A549 (cell line): ENCODE measurements around the gene PPFIA2. TPM values are rescaled to one million over a fixed set of nuclear protein-coding genes. Genes with fewer than 3 reads are reported as not detected.

Experiments
- ATAC-seq, 2 experiments: fragments of 200-7000 bp in 1 of 2; fragments of >200 bp in 1 of 2; cut with Nextera tagmentation in 1 of 2; cut with Tn5 transposase in 1 of 2; 3 replicates each; pipeline versions ENCODE4 v1.8.0 to v1.9.1; 2018 to 2020; ENCODE audit warnings: mild to moderate bottlenecking in 1 of 2, moderate library complexity in 1 of 2
- CTCF ChIA-PET: fragments of 300-600 bp; sonication (Branson Sonifier 250); formaldehyde crosslinking; extraction: SDS; loops from one replicate; lab custom pipeline; 2021; ENCODE audit warnings: antibody characterized with exemption, inconsistent platforms; lab: Yijun Ruan, JAX
- POLR2A ChIA-PET: fragments of 350-600 bp; formaldehyde crosslinking; extraction: SDS; loops from one replicate; lab custom pipeline; 2021; ENCODE audit warnings: antibody characterized with exemption, inconsistent platforms; lab: Yijun Ruan, JAX
- DNase-seq, 2 experiments: peaks; one replicate each; pipeline versions ENCODE4 v3.0.0 to v3.0.0-alpha.2; 2011 to 2016; ENCODE audit warnings: low read depth in 1 of 2, low spot score in 1 of 2
- FAIRE-seq: peaks from 2 replicates; lab custom pipeline; 2011; peaks lifted over from hg19 to GRCh38; lab: Jason Lieb, UNC
- H3K27ac ChIP-seq, 2 experiments: fragments of >200 bp; sonication (Bioruptor Twin); formaldehyde crosslinking; 3 replicates each; pipeline ENCODE4 v1.5.1; 2016 to 2017
- H3K4me1 ChIP-seq: fragments of >200 bp; sonication (Bioruptor Twin); formaldehyde crosslinking; 3 replicates; pipeline ENCODE4 v1.6.1; 2016
- H3K4me2 ChIP-seq: fragments of >200 bp; sonication (Bioruptor Twin); formaldehyde crosslinking; 3 replicates; pipeline ENCODE4 v1.6.1; 2016
- H3K4me3 ChIP-seq: fragments of >200 bp; sonication (Bioruptor Twin); formaldehyde crosslinking; 3 replicates; pipeline ENCODE4 v1.5.1; 2016
- H3K9me3 ChIP-seq: fragments of >200 bp; sonication (Bioruptor Twin); formaldehyde crosslinking; 3 replicates; pipeline ENCODE4 v1.6.1; 2016
- CHD2 ChIP-seq: fragments of 150-350 bp; IDR thresholded peaks from 2 replicates; pipeline ENCODE4 v1.6.1; 2014; ENCODE audit warnings: low read length; ENCODE audit not compliant: partially characterized antibody
- CTCF ChIP-seq: fragments of >200 bp; sonication (Bioruptor Twin); formaldehyde crosslinking; IDR thresholded peaks from 3 replicates; pipeline ENCODE4 v1.5.1; 2016
- FOSL2 ChIP-seq, 2 experiments: fragments of 450-650 bp in 1 of 2; fragments of >200 bp in 1 of 2; sonication (Bioruptor Twin) in 1 of 2; formaldehyde crosslinking; IDR thresholded peaks; 2 replicates each; pipeline versions ENCODE4 v1.5.0 to v1.6.1; 2016 to 2020; ENCODE audit warnings: mild to moderate bottlenecking in 1 of 2, moderate library complexity in 1 of 2
- FOXS1 ChIP-seq: fragments of 250-450 bp; sonication (Bioruptor Pico); IDR thresholded peaks from 2 replicates; pipeline ENCODE4 v1.5.0; 2020; ENCODE audit warnings: mild to moderate bottlenecking, moderate library complexity
- GATA3 ChIP-seq: IDR thresholded peaks from 2 replicates; pipeline ENCODE4 v1.6.1; 2012; ENCODE audit warnings: borderline replicate concordance
- HEYL ChIP-seq: fragments of 250-450 bp; sonication (Bioruptor Pico); IDR thresholded peaks from 2 replicates; pipeline ENCODE4 v1.8.0; 2021; ENCODE audit warnings: mild to moderate bottlenecking, moderate library complexity
- JUN ChIP-seq, 2 experiments: fragments of >200 bp; sonication (Bioruptor Twin); formaldehyde crosslinking; IDR thresholded peaks; 2 replicates in 1 of 2; 3 replicates in 1 of 2; pipeline ENCODE4 v1.6.1; 2016 to 2017
- KDM1A ChIP-seq: fragments of 200-600 bp; sonication (generic); IDR thresholded peaks from 2 replicates; pipeline ENCODE4 v1.6.1; 2016; ENCODE audit warnings: low read depth, mild to moderate bottlenecking
- KDM5A ChIP-seq: fragments of 200-600 bp; sonication (generic); IDR thresholded peaks from 2 replicates; pipeline ENCODE4 v1.6.1; 2016; ENCODE audit warnings: antibody characterized with exemption, mild to moderate bottlenecking
- MAZ ChIP-seq: fragments of 150-350 bp; IDR thresholded peaks from 2 replicates; pipeline ENCODE4 v1.6.1; 2014; ENCODE audit warnings: antibody characterized with exemption, low read depth, low read length, borderline replicate concordance
- NR3C1 ChIP-seq: fragments of >200 bp; sonication (Bioruptor Twin); formaldehyde crosslinking; IDR thresholded peaks from 3 replicates; pipeline ENCODE4 v1.6.1; 2017
- RAD21 ChIP-seq, 2 experiments: fragments of >200 bp in 1 of 2; sonication (Bioruptor Twin) in 1 of 2; formaldehyde crosslinking in 1 of 2; IDR thresholded peaks in 1 of 2; conservative IDR thresholded peaks in 1 of 2; 2 replicates in 1 of 2; 3 replicates in 1 of 2; pipeline ENCODE4 v1.6.1; 2012 to 2018; ENCODE audit warnings: inconsistent platforms in 1 of 2
- REST ChIP-seq: fragments of 200-600 bp; sonication (generic); IDR thresholded peaks from 2 replicates; pipeline ENCODE4 v1.6.1; 2016; ENCODE audit warnings: antibody characterized with exemption, mild to moderate bottlenecking, moderate library complexity
- TP53 ChIP-seq: fragments of 250-450 bp; sonication (Bioruptor Pico); IDR thresholded peaks from 2 replicates; pipeline ENCODE4 v1.5.0; 2021; ENCODE audit warnings: mild to moderate bottlenecking, moderate library complexity
- WGBS: methylation state at CpG from one replicate; pipeline ENCODE4 v1.1.6; 2017; ENCODE audit errors: missing lambda C conversion rate; 5-methylcytosine and 5-hydroxymethylcytosine counted together
- polyA plus RNA-seq, 4 experiments: library from polyadenylated mRNA; depleted of rRNA in 3 of 4; stranded (reverse); fragments of >200 nt; fragmentation: RNase III in 1 of 4; extraction: RNeasy Plus Mini Kit Qiagen cat#74134 plus additional on column Dnase treatment in 1 of 4; gene quantifications; 2 replicates in 3 of 4; 3 replicates in 1 of 4; pipeline ENCODE4 v1.2.3, GENCODE V29; 2011 to 2017

Gene PPFIA2
- polyA plus RNA-seq, 2 of the 4 experiments (the other 2 are of a cell fraction): not detected

- Histone ChIP-seq H3K27ac (no peak overlapping the region), H3K4me2 (no peak overlapping the region), H3K9me3 (no peaks in the 10 kb centered on the region), H3K4me3 (no peak overlapping the region), H3K4me1 (no peaks in the 10 kb centered on the region)
- no peak for ATAC-seq
- DNase-seq: no peak
- WGBS: 58% methylated on average over 9 of the region's 9 CpGs
- FAIRE-seq: no peak
- no peak for TF ChIP-seq RAD21 (conservative IDR thresholded peaks at IDR 0.05 in 1 of 2, IDR thresholded peaks at IDR 0.05 in 1 of 2)
- TF ChIP-seq FOXS1 (CRISPR knock-in tag): no peak
- TF ChIP-seq MAZ: no peak
- TF ChIP-seq TP53: no peak
- no peak for TF ChIP-seq KDM5A
- no peak for TF ChIP-seq KDM1A
- no peak for TF ChIP-seq HEYL (CRISPR knock-in tag)
- TF ChIP-seq NR3C1: no peak
- TF ChIP-seq CHD2: no peak
- no peak for TF ChIP-seq GATA3
- TF ChIP-seq CTCF: no peak
- no peak for TF ChIP-seq JUN (IDR thresholded peaks at IDR 0.05)
- TF ChIP-seq REST: no peak
- TF ChIP-seq FOSL2 (IDR thresholded peaks at IDR 0.05): no peak
- no peak for TF ChIP-seq FOSL2 (CRISPR knock-in tag; IDR thresholded peaks at IDR 0.05)
- ChIA-PET CTCF (interaction anchor here (1.6 kb wide), 1 partner anchor 11 kb away, joined by 4 read pairs; no protein-coding TSS in a partner anchor), POLR2A (no interaction called here)
Observed at GRCh38 chr12:81208187-81208911, 550.8 kb downstream of the PPFIA2 start.
